DMS 273 (cell line): ENCODE data around the gene JAGN1.
A peak's percentile ranks its signal among the peaks of the same experiment; 100 is the strongest.
"Not testable (repeated sequence)": the region's sequence is repeated elsewhere in the genome, so short reads cannot be mapped to it uniquely, and the experiment has no call there.

Source experiments
- DNase-seq: peaks from one replicate; lab custom pipeline; 2025; ENCODE audit not compliant: unreplicated experiment; lab: John Stamatoyannopoulos, UW

Gene JAGN1

DNA sequence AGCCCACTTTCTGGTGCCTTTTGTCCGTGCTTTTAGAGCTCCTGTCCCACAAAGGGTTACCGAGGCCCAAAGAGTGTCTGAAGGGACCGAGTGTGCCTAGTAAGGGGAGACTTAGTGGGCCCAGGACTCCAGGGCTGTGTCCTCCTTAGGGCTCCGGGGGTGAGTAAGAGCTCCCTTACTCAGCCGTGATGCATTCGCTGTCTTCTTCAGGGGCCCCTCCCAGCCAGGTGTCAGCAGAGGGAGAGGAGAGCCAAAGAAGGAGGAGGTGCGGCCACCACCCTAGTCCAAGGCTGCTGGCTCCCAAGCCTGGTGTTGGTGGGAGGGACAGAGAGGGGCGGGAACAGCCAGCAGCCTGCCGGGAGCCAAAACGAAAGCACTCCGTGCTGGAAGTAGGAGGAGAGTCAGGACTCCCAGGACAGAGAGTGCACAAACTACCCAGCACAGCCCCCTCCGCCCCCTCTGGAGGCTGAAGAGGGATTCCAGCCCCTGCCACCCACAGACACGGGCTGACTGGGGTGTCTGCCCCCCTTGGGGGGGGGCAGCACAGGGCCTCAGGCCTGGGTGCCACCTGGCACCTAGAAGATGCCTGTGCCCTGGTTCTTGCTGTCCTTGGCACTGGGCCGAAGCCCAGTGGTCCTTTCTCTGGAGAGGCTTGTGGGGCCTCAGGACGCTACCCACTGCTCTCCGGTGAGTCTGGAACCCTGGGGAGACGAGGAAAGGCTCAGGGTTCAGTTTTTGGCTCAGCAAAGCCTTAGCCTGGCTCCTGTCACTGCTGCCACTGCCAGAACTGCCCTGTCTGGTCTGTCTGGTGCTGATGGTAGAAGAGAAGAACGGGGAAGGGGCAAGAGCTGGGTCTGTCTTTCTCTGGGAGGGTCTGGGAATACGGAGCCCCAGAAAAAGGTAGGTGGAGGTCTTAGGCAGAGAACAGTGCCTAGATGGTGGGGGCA, 26.6 kb downstream of the JAGN1 start, which contains the start of gene IL17RC:
Gene IL17RC, plus strand, starts transcription at position 365 of the 947 bp plus-strand sequence. Its CDS starts 218 bp downstream, at position 583.
- DNase-seq, result peak; percentile 96

- no peak for DNase-seq
Measured at GRCh38 chr3:9917820-9918219, 27.4 kb downstream of the JAGN1 start.

- no peak for DNase-seq
Measured at GRCh38 chr3:9918261-9919038, 28.0 kb downstream of the JAGN1 start.

GRCh38 chr3:9928158-9928557, 37.7 kb downstream of the JAGN1 start:
- no peak for DNase-seq

GRCh38 chr3:9930804-9931418, 40.5 kb downstream of the JAGN1 start:
- peak; percentile 39 for DNase-seq

DNA sequence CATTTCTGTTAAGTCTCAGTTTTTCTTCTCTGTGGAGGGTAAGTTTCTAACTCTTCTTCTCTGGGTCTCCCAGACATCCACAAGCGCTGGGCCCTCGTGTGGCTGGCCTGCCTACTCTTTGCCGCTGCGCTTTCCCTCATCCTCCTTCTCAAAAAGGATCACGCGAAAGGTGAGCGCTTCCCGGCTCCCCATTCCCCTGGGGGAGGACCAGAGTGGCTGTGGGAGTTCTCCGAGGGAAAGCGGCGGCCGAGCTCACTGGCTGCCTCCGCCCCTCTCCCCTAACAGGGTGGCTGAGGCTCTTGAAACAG, 42.1 kb downstream of the JAGN1 start:
- DNase-seq, result no peak

- peak; percentile 92 for DNase-seq
Measured at GRCh38 chr3:9932843-9933560, 42.6 kb downstream of the JAGN1 start.

DNA sequence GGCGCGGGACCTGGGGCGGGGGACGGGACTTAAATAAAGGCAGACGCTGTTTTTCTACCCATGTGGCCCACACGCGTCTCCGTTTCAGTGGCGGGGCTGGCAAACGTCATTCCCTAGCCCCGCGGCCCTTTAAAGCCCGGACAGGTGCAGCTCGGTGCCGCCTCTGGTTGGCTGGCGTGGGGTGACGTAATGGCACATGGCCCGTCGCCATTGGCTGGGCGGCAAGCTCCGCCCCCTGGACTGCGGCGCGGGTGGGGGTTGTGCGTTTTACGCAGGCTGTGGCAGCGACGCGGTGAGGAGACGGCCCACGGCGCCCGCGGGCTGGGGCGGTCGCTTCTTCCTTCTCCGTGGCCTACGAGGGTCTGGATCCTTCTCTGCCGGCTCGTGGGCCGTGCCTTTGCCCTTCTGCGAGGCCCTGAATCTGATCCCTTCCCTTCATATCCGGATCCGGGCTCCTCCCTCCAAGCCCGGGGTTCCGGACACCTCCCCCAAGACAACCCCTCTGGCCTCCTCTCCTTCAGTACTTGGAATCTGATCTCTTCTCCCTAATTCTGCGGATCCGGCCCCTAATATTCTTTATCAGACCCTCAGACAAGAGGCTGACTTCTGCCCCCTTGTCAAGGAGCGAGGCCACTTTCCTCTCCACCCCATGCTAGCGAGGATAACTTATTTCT, 43.3 kb downstream of the JAGN1 start, which contains the start of gene CRELD1:
Gene CRELD1, plus strand, starts transcription at position 274 of the 674 bp plus-strand sequence. CDS start 605 bp downstream, outside the sequence.
- peak; percentile 95 for DNase-seq

DNA sequence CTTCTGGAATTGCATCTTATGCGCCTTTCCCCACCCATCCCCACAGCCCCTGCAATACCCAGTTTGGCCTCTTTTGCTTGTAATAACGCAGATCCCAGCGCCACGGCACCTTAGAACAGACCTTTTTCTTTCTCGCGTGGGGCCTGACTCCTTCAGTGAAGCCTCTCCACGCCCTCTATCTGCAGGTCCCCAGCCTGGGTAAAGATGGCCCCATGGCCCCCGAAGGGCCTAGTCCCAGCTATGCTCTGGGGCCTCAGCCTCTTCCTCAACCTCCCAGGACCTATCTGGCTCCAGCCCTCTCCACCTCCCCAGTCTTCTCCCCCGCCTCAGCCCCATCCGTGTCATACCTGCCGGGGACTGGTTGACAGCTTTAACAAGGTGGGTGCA, 43.8 kb downstream of the JAGN1 start:
- peak; percentile 66 for DNase-seq

GRCh38 chr3:9934993-9935392, 44.6 kb downstream of the JAGN1 start:
- DNase-seq, result no peak

GRCh38 chr3:9935966-9936510, 45.6 kb downstream of the JAGN1 start:
- no peak for DNase-seq

DNA sequence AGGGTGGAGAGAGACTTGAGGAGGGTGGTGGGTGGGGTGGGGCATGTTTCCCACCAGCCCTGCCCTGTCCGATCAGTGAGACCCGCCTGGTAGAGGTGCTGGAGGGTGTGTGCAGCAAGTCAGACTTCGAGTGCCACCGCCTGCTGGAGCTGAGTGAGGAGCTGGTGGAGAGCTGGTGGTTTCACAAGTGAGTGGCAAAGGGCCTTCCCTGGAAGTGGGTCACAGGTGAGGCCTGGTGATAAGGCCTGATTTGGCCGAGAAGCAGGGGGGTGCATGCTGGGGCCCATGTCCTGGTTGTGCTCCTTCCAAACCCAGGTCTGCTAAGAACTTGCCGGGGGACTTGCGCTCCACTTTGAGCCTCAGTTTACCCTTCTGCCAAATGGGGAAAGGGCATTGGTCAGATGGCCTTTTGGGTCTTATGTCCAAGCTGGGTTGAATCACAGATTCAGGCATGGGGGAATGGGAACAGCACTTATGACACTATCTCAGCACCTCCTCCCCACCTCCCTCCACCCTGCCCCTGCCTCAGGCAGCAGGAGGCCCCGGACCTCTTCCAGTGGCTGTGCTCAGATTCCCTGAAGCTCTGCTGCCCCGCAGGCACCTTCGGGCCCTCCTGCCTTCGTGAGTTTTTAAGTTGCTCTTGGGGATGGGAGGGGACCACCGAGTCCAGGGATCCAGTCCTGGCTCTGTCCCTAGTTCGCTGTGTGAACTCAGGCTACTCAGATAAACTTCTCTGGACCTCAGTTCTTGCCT, 47.3 kb downstream of the JAGN1 start:
- DNase-seq, result no peak

GRCh38 chr3:9938966-9939365, 48.6 kb downstream of the JAGN1 start:
- no peak for DNase-seq

DNA sequence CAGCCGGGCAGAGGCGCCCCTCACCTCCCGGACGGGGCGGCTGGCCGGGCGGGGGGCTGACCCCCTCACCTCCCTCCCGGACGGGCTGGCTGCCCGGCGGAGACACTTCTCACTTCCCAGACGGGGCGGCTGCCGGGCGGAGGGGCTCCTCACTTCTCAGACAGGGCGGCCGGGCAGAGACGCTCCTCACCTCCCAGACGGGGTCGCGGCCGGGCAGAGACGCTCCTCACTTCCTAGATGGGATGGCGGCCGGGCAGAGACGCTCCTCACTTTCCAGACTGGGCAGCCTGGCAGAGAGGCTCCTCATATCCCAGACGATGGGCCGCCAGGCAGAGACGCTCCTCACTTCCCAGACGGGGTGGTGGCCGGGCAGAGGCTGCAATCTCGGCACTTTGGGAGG, 49.5 kb downstream of the JAGN1 start:
- DNase-seq, result not testable (repeated sequence)

DNA sequence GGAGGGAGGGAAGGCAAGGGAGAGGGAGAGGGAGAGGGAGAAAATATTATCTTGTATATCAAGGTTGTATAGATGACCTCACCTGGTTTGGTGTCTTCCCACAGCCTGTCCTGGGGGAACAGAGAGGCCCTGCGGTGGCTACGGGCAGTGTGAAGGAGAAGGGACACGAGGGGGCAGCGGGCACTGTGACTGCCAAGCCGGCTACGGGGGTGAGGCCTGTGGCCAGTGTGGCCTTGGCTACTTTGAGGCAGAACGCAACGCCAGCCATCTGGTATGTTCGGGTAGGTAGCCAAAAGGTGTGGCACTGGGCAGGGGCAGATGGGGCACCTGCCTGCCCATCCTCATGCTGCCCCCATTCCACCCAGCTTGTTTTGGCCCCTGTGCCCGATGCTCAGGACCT, 50.3 kb downstream of the JAGN1 start:
- DNase-seq, result no peak

GRCh38 chr3:9942164-9942563, 51.8 kb downstream of the JAGN1 start:
- no peak for DNase-seq

GRCh38 chr3:9942934-9943690, 52.7 kb downstream of the JAGN1 start:
- DNase-seq, result no peak
